Liver (tissue), 9 donors: ENCODE results near the gene RABEP2. TPM values are rescaled to one million over a fixed set of nuclear protein-coding genes. Genes with fewer than 3 reads are reported as not detected.

ENCODE experiments used
- DNase-seq: peaks from one replicate; pipeline ENCODE4 v3.0.0-alpha.2; 2017; ENCODE audit warnings: low spot score
- H3K27ac ChIP-seq, 2 donors: one replicate each; pipeline ENCODE4 v1.7.0; 2013; ENCODE audit warnings: inconsistent platforms in 2 of 2, low read length in 2 of 2, control low read depth in 1 of 2, low read depth in 1 of 2, mild to moderate bottlenecking in 1 of 2
- H3K27me3 ChIP-seq, 4 donors: one replicate each; pipeline versions ENCODE4 v1.6.1 to v1.7.0; 2013; ENCODE audit warnings: low read length in 3 of 4, inconsistent platforms in 1 of 4, mild to moderate bottlenecking in 1 of 4, moderate library complexity in 1 of 4; ENCODE audit not compliant: control insufficient read depth in 4 of 4, insufficient read depth in 4 of 4
- H3K36me3 ChIP-seq, 4 donors: one replicate each; pipeline versions ENCODE4 v1.6.1 to v1.7.0; 2013; ENCODE audit warnings: low read length in 3 of 4, mild to moderate bottlenecking in 3 of 4, low read depth in 1 of 4, moderate library complexity in 1 of 4; ENCODE audit not compliant: control insufficient read depth in 4 of 4, insufficient read depth in 3 of 4
- H3K4me1 ChIP-seq, 4 donors: one replicate each; pipeline versions ENCODE4 v1.6.1 to v1.7.0; 2013; ENCODE audit warnings: low read length in 3 of 4, mild to moderate bottlenecking in 3 of 4, moderate library complexity in 1 of 4; ENCODE audit not compliant: control insufficient read depth in 4 of 4, insufficient read depth in 4 of 4
- H3K4me3 ChIP-seq, 3 donors: one replicate each; pipeline versions ENCODE4 v1.6.1 to v1.7.0; 2013; ENCODE audit warnings: low read length in 3 of 3, control low read depth in 1 of 3, low read depth in 1 of 3, mild to moderate bottlenecking in 1 of 3
- H3K9ac ChIP-seq, 2 donors: one replicate each; pipeline ENCODE4 v1.7.0; 2013; ENCODE audit warnings: low read length in 2 of 2, mild to moderate bottlenecking in 2 of 2, moderate library complexity in 2 of 2, control low read depth in 1 of 2, low read depth in 1 of 2
- H3K9me3 ChIP-seq, 4 donors: one replicate each; pipeline versions ENCODE4 v1.6.1 to v1.7.0; 2013; ENCODE audit warnings: low read length in 3 of 4; ENCODE audit not compliant: control insufficient read depth in 4 of 4
- EGR1 ChIP-seq, 2 donors: IDR thresholded peaks; 2 replicates each; pipeline ENCODE4 v1.6.1; 2016 to 2018; ENCODE audit warnings: antibody characterized with exemption in 2 of 2, low read depth in 2 of 2
- FOXA1 ChIP-seq: IDR thresholded peaks from 2 replicates; pipeline ENCODE4 v1.6.1; 2016; ENCODE audit warnings: antibody characterized with exemption
- FOXA2 ChIP-seq: IDR thresholded peaks from 2 replicates; pipeline ENCODE4 v1.6.1; 2016; ENCODE audit warnings: antibody characterized with exemption
- GABPA ChIP-seq, 2 donors: IDR thresholded peaks in 1 of 2; conservative IDR thresholded peaks in 1 of 2; 2 replicates each; pipeline ENCODE4 v1.6.1; 2016; ENCODE audit warnings: antibody characterized with exemption in 2 of 2, mild to moderate bottlenecking in 1 of 2, moderate library complexity in 1 of 2
- HNF4A ChIP-seq, 2 donors: conservative IDR thresholded peaks; 2 replicates each; pipeline ENCODE4 v1.6.1; 2016; ENCODE audit warnings: antibody characterized with exemption in 2 of 2, mild to moderate bottlenecking in 2 of 2
- HNF4G ChIP-seq: IDR thresholded peaks from 2 replicates; pipeline ENCODE4 v1.6.1; 2016; ENCODE audit warnings: antibody characterized with exemption
- JUND ChIP-seq, 2 donors: IDR thresholded peaks; 2 replicates each; pipeline ENCODE4 v1.6.1; 2016; ENCODE audit warnings: antibody characterized with exemption in 2 of 2
- NR2F2 ChIP-seq: IDR thresholded peaks from 2 replicates; pipeline ENCODE4 v1.6.1; 2016; ENCODE audit warnings: antibody characterized with exemption
- RAD21 ChIP-seq, 2 donors: IDR thresholded peaks; 2 replicates each; pipeline ENCODE4 v1.6.1; 2016; ENCODE audit warnings: antibody characterized with exemption in 2 of 2, mild to moderate bottlenecking in 2 of 2
- RXRA ChIP-seq, 2 donors: IDR thresholded peaks; 2 replicates each; pipeline ENCODE4 v1.6.1; 2017 to 2018; ENCODE audit warnings: antibody characterized with exemption in 2 of 2, mild to moderate bottlenecking in 1 of 2
- SP1 ChIP-seq: IDR thresholded peaks from 2 replicates; pipeline ENCODE4 v1.6.1; 2018; ENCODE audit warnings: antibody characterized with exemption, mild to moderate bottlenecking
- TAF1 ChIP-seq: conservative IDR thresholded peaks from 2 replicates; pipeline ENCODE4 v1.6.1; 2016; ENCODE audit warnings: antibody characterized with exemption, mild to moderate bottlenecking
- YY1 ChIP-seq: IDR thresholded peaks from 2 replicates; pipeline ENCODE4 v1.6.1; 2016; ENCODE audit warnings: antibody characterized with exemption, mild to moderate bottlenecking
- WGBS: extraction: QIAGEN DNeasy Blood & Tissue Kit; methylation state at CpG from one replicate; pipeline ENCODE4 v1.1.7; 2013; 5-methylcytosine and 5-hydroxymethylcytosine counted together
- polyA plus RNA-seq, 2 donors: library from polyadenylated mRNA; stranded (reverse) in 1 of 2; unstranded in 1 of 2; fragments of 200-250 nt in 1 of 2; fragments of >200 nt in 1 of 2; fragmentation: Nextera tagmentation in 1 of 2; extraction: Ambion mirVana in 1 of 2; gene quantifications; one replicate each; pipeline versions ENCODE4 v1.2.1 to v1.2.3, GENCODE V29; 2013 to 2015
- total RNA-seq, 2 donors: library from RNA; depleted of rRNA; stranded (reverse); fragments of >200 nt; gene quantifications; one replicate each; pipeline ENCODE4 v1.2.3, GENCODE V29; 2014
- TF ChIP-seq, protein P1 (sequence below): fragments of 150-350 bp; IDR thresholded peaks from 2 replicates; pipeline ENCODE4 v1.5.1; 2017; ENCODE audit warnings: improper control_type of control experiment, low read depth, low read length; ENCODE audit not compliant: missing input control
- TF ChIP-seq, protein P2 (sequence below): IDR thresholded peaks from 2 replicates; pipeline ENCODE4 v1.6.1; 2016; ENCODE audit warnings: antibody characterized with exemption
- TF ChIP-seq, protein P3 (sequence below): IDR thresholded peaks from 2 replicates; pipeline ENCODE4 v1.6.1; 2016; ENCODE audit warnings: antibody characterized with exemption
- TF ChIP-seq, protein P4 (sequence below): IDR thresholded peaks from 2 replicates; pipeline ENCODE4 v1.6.1; 2016; ENCODE audit warnings: antibody characterized with exemption, mild to moderate bottlenecking
- TF ChIP-seq, protein P5 (sequence below): IDR thresholded peaks from 2 replicates; pipeline ENCODE4 v1.6.1; 2016; ENCODE audit warnings: antibody characterized with exemption
- donor health status: healthy.
- donor health status: healthy.
- donor health status: healthy.
- donor health status: healthy.
- donor health status: healthy.

RABEP2 gene
- total and polyA plus RNA-seq, 4 donors = 3.0 to 16.1 (median 8.3) TPM

DNA sequence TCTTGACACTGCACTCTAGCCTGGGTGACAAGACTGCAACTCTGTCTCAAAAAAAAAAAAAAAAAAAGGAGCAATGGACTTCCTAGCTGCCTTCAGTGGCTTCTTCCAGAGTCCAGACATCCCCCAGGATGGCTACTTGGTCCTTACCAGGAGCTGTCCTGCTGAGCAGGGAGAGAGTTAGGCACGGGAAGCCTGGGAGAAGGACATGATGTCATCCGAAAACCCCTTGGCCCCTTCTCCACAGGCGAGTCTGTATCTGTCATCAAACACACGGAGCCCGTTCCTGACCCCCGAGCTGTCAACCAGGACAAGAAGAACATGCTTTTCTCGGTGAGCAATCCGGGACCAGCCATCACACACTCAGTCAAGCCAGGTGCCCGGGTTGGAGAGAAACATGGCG lies 38.1 kb downstream of the RABEP2 start:
- WGBS = 88% methylated on average over 10 of the region's 10 CpGs
- no peak overlapping the region for H3K4me3 ChIP-seq
- H3K9me3 ChIP-seq = no peaks in the 10 kb centered on the region
- peaks cover 0 to 2% (median 0%) of the 10 kb centered on the region in 4 donors for H3K36me3 ChIP-seq
- H3K27me3 ChIP-seq = no peaks in the 10 kb centered on the region
- DNase-seq = no peak
- H3K4me1 ChIP-seq = no peaks in the 10 kb centered on the region
- TF ChIP-seq, protein P1, sequence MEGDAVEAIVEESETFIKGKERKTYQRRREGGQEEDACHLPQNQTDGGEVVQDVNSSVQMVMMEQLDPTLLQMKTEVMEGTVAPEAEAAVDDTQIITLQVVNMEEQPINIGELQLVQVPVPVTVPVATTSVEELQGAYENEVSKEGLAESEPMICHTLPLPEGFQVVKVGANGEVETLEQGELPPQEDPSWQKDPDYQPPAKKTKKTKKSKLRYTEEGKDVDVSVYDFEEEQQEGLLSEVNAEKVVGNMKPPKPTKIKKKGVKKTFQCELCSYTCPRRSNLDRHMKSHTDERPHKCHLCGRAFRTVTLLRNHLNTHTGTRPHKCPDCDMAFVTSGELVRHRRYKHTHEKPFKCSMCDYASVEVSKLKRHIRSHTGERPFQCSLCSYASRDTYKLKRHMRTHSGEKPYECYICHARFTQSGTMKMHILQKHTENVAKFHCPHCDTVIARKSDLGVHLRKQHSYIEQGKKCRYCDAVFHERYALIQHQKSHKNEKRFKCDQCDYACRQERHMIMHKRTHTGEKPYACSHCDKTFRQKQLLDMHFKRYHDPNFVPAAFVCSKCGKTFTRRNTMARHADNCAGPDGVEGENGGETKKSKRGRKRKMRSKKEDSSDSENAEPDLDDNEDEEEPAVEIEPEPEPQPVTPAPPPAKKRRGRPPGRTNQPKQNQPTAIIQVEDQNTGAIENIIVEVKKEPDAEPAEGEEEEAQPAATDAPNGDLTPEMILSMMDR = no peak
- TF ChIP-seq NR2F2 (no peak), RXRA (IDR thresholded peaks at IDR 0.05) (no peak), EGR1 (IDR thresholded peaks at IDR 0.05; ENCODE audit: low read depth in 2 of 2) (no peak), RAD21 (IDR thresholded peaks at IDR 0.05) (no peak)
- TF ChIP-seq, protein P2, sequence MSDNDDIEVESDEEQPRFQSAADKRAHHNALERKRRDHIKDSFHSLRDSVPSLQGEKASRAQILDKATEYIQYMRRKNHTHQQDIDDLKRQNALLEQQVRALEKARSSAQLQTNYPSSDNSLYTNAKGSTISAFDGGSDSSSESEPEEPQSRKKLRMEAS = no peak
- no peak overlapping the region for H3K27ac ChIP-seq
- no peak overlapping the region for H3K9ac ChIP-seq

DNA sequence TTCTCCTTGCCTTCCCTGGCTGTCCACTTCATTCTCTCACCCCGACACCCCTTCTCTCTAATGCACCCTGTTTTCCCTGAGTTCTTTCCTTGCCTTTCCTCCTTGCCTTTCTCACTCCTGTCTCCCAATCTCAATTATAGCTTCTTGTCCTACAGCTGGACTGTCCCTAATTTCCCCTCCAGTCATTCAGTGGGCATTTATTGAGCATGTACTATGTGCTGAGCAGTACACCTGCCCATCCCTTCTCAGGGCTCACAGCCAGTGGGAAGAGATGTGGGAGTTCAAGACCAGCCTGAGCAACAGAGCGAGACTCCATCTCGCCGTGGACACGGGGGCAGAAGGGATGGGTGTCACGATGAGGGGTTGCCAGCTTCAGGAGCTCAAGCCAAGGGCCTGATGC lies 41.0 kb downstream of the RABEP2 start:
- H3K36me3 ChIP-seq = peaks cover 0 to 2% (median 0%) of the 10 kb centered on the region in 4 donors
- WGBS = 95% methylated on average over 6 of the region's 6 CpGs

More for the DNA sequence above, 41.0 kb downstream of the RABEP2 start:
- H3K4me1 ChIP-seq = peaks cover 2 to 12% (median 11%) of the 10 kb centered on the region in 4 donors
- TF ChIP-seq NR2F2 (no peak), YY1 (no peak), SP1 (no peak), RXRA (IDR thresholded peaks at IDR 0.05) (no peak), TAF1 (no peak), GABPA (IDR thresholded peaks at IDR 0.05 in 1 of 2, conservative IDR thresholded peaks at IDR 0.05 in 1 of 2) (no peak), EGR1 (IDR thresholded peaks at IDR 0.05; ENCODE audit: low read depth in 2 of 2) (no peak), HNF4A (conservative IDR thresholded peaks at IDR 0.05) (no peak), FOXA2 (no peak), RAD21 (IDR thresholded peaks at IDR 0.05) (no peak), HNF4G (no peak), JUND (IDR thresholded peaks at IDR 0.05) (no peak), FOXA1 (no peak)
- TF ChIP-seq, protein P2 = no peak
- TF ChIP-seq, protein P3, sequence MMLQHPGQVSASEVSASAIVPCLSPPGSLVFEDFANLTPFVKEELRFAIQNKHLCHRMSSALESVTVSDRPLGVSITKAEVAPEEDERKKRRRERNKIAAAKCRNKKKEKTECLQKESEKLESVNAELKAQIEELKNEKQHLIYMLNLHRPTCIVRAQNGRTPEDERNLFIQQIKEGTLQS = no peak
- TF ChIP-seq, protein P4, sequence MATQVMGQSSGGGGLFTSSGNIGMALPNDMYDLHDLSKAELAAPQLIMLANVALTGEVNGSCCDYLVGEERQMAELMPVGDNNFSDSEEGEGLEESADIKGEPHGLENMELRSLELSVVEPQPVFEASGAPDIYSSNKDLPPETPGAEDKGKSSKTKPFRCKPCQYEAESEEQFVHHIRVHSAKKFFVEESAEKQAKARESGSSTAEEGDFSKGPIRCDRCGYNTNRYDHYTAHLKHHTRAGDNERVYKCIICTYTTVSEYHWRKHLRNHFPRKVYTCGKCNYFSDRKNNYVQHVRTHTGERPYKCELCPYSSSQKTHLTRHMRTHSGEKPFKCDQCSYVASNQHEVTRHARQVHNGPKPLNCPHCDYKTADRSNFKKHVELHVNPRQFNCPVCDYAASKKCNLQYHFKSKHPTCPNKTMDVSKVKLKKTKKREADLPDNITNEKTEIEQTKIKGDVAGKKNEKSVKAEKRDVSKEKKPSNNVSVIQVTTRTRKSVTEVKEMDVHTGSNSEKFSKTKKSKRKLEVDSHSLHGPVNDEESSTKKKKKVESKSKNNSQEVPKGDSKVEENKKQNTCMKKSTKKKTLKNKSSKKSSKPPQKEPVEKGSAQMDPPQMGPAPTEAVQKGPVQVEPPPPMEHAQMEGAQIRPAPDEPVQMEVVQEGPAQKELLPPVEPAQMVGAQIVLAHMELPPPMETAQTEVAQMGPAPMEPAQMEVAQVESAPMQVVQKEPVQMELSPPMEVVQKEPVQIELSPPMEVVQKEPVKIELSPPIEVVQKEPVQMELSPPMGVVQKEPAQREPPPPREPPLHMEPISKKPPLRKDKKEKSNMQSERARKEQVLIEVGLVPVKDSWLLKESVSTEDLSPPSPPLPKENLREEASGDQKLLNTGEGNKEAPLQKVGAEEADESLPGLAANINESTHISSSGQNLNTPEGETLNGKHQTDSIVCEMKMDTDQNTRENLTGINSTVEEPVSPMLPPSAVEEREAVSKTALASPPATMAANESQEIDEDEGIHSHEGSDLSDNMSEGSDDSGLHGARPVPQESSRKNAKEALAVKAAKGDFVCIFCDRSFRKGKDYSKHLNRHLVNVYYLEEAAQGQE = no peak
- TF ChIP-seq, protein P5, sequence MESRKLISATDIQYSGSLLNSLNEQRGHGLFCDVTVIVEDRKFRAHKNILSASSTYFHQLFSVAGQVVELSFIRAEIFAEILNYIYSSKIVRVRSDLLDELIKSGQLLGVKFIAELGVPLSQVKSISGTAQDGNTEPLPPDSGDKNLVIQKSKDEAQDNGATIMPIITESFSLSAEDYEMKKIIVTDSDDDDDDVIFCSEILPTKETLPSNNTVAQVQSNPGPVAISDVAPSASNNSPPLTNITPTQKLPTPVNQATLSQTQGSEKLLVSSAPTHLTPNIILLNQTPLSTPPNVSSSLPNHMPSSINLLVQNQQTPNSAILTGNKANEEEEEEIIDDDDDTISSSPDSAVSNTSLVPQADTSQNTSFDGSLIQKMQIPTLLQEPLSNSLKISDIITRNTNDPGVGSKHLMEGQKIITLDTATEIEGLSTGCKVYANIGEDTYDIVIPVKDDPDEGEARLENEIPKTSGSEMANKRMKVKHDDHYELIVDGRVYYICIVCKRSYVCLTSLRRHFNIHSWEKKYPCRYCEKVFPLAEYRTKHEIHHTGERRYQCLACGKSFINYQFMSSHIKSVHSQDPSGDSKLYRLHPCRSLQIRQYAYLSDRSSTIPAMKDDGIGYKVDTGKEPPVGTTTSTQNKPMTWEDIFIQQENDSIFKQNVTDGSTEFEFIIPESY = no peak
- TF ChIP-seq, protein P1 = no peak
- DNase-seq = no peak
- no peak overlapping the region for H3K9ac ChIP-seq
- no peaks in the 10 kb centered on the region for H3K27me3 ChIP-seq
- H3K4me3 ChIP-seq = no peak overlapping the region
- H3K9me3 ChIP-seq = no peaks in the 10 kb centered on the region
- no peak overlapping the region for H3K27ac ChIP-seq
